Hematopoietic multipotent progenitor cell treated with erythropoietin and hydrocortisone succinate and interleukin-3 and kit ligand, for 8 days (in vitro differentiated cells): Measurements from ENCODE around the gene ACSL6.

ENCODE experiments used
- DNase-seq: peaks from one replicate; pipeline ENCODE4 v3.0.0-alpha.2; 2015

ACSL6 gene

DNA sequence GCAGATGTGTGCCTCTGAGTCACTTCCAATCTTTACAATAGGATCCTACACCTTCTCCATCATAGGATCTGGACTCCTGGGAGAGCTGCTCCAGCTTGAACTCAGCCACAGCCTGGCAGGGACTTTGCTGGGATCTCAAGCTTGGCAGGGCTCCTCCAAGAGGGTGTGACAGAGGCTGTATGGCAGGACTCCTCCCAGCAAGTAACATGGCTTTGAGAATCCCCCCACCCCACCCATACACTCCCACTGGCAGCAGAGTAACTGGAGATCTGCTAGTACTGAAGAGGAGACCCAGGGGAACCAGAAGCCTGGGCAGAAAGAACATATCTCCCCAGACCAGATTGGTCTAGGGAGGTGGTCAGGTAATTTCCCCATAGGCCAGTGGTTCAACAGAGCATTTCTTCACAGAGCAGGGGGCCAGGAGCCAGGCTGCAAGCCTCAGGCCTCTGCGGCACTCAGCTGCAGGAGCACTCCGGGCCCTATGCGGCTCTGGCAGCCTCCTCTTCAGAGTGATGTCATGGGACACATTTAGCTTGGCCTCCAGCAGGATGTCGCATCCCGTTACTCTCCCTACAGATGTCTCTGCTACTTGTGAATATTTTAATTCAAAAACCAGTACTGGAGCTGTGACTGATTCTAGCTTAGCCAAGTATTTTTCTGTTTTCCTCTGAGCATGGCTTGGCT, 1.7 kb upstream of the ACSL6 start:
- DNase-seq = no peak

DNA sequence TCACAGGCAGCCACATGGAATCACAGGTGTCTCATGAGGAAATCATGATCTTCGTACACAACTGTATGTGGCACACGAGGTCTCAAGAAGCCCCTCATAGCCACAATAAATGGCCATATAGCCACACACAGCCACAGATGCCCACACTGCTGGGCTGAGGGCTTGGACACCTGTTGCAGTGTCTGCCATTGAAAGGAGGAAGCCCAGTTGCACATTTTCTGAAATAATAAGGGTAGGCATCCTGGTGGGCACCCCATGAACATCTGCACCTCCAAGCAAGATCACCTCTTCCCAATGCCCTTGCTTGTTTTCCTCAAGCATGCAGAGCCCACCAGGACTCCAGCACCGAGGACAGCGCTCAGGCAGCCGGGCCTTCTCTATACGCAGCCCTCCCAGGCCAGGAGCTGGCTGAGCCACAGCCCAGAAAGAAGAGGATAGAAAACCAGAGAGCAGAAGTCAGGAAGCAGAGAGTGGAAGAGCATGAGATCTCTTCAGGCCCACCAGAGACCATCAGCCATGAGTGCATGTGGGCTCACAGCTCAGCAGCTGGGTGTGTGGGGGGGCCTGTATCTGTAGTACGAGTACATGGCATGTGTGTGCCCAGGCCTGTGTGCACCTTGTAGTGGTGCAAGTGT, 1.0 kb upstream of the ACSL6 start:
- DNase-seq = peak; percentile 51

GRCh38 chr5:132010989-132011621, 353 bp downstream of the ACSL6 start:
- DNase-seq = no peak

DNA sequence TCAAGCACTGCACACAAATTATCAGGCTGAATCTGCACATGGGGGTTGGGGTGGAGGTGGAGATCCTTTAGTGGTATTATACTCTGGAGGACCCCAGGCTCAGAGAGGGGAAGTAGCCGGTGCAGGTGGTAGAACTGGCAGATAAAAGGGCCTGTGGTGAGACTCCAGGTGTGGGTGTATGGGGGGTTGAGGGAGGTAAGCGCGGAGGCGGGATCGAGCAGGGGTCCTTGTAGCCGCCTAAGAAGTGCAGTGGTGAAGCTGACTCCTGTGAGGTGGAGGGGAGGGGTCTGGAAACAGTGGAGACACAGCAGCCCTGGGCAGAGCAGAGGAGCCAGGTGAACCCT, 841 bp downstream of the ACSL6 start:
- DNase-seq = no peak

DNA sequence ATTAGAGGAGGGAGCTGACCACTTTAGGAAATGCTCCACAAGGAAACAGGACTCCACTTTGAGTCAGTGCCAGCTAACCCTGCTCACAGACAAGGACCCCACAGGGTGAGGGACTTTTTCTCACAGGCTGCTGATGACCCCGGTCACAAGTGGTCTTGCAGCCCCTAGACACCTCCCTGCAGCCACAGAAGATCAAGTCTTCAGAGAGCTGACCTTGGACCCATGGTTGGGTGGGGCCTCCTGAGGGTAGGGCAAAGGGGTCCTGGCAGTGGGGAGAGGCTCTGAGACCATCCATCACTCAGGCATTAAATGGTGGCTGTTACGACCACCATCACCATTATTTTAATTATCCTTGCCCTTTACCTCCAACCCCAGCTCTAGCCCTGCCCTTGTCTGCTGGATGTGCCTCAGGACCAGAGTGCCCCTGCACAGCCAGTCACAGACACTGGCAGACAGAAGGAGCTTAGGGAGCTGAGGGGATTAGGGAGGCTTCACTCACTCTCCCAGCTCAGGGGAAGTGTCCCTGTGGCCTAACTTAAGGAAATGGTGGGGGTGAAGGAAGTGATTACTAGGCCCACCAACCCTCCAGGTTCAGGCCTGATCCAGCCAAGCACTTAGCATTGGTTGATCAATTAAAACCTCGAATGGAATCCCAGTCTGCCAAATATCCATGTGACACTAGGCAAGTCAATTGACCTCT, 1.6 kb downstream of the ACSL6 start:
- no peak for DNase-seq

GRCh38 chr5:132008961-132009680, 2.3 kb downstream of the ACSL6 start:
- DNase-seq = no peak

GRCh38 chr5:132008163-132008473, 3.3 kb downstream of the ACSL6 start:
- no peak for DNase-seq

- peak; percentile 89 for DNase-seq
These were observed 3.9 kb downstream of the ACSL6 start for GRCh38 chr5:132007399-132008162.

- DNase-seq = no peak
These were observed 4.9 kb downstream of the ACSL6 start for GRCh38 chr5:132006331-132007120.

- no peak for DNase-seq
These were observed 5.9 kb downstream of the ACSL6 start for GRCh38 chr5:132005591-132005990.

GRCh38 chr5:132003982-132004381, 7.5 kb downstream of the ACSL6 start:
- DNase-seq = no peak

DNA sequence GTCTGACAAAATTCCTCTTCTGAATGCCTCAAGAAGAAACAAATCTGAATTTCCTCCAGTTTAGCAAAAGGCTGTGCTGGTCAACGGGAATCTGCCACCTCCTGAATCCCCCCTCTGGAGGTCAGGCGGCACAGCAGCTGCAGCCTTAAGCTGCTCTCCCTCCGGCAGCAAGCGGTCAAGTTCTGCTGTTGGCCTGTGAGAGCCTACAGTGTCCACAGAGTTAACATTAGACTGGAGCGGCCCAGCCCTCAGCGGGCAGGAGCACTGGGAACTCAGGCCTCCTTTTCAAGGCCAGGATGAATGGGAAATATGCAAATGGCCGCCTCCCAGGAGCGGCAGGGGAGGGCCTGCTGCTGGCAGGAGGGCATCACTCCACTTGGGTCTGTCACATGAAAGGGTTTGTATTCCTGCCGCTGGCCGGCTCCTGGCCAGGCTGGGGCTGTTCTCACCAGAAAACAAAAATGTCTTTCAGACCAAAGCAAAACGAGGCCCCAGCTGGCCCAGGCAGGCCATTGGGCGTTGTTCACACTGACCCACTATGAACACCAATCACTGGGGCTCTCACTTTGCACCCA, 8.2 kb downstream of the ACSL6 start:
- DNase-seq = no peak

DNA sequence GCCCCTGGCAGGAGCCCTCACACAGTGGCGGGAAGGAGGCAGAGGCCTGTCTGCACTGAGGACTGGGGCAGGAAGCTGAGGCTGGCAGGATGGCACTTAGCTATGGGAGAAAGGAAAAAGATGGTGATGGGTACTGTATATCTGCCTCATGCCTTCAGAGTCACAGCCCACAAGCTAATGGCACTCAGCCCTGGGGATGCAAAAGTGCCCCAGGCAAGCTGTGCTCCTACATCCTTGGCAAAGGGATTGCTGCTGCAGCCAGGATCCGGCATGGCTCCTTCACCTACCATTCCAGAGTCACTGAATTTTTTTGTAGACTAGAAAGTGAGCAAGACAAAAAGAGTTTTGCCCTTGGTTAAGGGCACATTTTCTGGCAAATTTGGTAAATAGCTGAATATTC, 8.7 kb downstream of the ACSL6 start:
- DNase-seq = no peak

DNA sequence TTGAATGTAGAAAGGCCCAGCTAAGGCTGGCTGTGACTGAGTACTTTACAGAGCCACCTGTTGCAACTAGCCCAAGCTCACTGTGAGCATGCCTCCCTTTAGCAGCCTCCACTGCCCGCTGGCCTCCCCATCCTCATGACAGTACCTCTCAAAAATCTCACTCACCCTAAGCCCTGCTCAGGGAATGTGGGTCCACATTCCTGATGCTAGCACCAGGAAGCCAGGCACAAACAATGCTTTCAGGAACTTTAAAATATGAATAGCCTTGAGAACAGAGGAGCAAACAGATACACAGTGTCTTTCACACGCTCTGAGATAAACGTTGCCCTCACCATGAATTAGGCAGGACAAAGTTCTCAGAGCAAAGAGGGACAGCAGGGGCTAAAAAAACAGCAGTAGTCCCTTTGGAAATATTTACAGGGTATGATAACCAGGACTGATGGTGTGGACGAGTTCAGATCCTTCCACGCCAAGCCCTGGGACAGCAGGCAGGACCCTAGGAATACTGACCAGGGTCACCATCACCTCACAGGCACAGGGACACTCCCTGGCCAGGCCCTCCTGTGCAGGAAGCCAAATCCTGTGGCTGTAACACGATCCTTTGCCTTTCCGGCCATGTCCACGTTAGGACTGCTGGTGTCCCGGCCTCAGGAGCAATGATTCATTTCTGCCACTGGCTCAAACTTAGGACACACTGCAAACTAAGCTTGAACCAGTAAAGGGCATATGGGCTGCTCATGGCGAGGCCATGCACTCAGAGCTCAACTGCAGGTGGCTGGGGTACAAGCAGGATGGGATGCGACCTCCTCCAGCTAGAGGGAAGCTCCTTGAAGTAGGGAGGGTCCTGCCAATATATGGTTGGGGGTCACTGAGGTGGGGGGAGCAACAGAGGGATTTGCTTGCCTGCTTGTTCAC, 9.6 kb downstream of the ACSL6 start:
- no peak for DNase-seq

DNA sequence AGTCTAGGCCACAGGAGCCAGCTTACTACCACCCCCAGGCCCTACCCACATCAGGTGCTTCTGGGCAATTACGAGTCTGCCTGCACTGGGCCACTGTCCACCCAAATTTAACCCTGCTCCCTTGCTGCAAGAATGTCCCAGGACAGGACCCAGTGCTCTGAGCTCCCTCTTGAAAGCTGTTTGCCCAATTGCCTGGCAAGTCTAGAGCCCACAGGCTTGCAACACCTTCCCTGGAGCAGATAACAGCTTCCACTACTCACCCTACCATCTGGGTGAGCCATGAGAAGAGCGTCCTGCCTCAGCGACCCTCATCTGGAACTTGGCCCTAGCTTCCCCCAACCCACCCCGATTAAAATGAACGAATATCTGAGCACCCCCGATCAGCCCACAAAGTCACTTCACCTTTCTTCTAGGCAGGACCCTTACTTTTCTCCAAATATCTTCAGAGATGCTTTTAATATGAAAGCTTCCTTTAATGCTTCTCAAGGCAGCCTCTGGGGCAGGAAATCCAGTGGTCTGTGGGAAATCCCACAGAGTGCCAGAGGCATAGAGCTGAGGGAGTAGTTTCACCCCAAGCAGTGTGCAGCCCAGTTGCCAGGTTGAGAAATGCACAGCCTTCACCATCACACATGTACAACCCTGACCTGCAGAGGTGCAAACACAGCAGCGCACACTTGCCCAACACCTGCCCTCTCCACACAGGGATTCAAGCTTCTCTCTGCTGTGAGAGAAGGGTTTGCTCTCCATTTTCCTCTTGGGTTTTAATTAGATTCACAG, 10.6 kb downstream of the ACSL6 start:
- DNase-seq = no peak

GRCh38 chr5:132000241-132000490, 11.3 kb downstream of the ACSL6 start:
- no peak for DNase-seq

- DNase-seq = no peak
These were observed 11.8 kb downstream of the ACSL6 start for GRCh38 chr5:131999441-132000240.

GRCh38 chr5:131999041-131999440, 12.4 kb downstream of the ACSL6 start:
- no peak for DNase-seq
